K562 (cell line): Measurements from ENCODE around the gene SH3BP2. TPM values are rescaled to one million over a fixed set of nuclear protein-coding genes. Genes with fewer than 3 reads are reported as not detected.

Experiments
- ATAC-seq: fragments of 200-7000 bp; cut with Tn5 transposase; 3 replicates; pipeline ENCODE4 v1.9.1; 2020; ENCODE audit warnings: moderate library complexity
- BruUV-seq: library from RNA; stranded (reverse); fragments of 400-500 nt; replicated peaks from 2 replicates; lab custom pipeline; 2021; lab: Mats Ljungman, UMichigan
- CTCF ChIA-PET: fragments of 300-600 bp; formaldehyde crosslinking; extraction: SDS; loops from one replicate; lab custom pipeline; 2021; ENCODE audit warnings: low intra/inter-chr PET ratio; lab: Yijun Ruan, JAX
- POLR2A ChIA-PET: fragments of 300-600, 350-650 bp; sonication (Branson Sonifier 250); formaldehyde crosslinking; extraction: SDS; loops from one replicate; lab custom pipeline; 2021; ENCODE audit warnings: antibody characterized with exemption, inconsistent platforms; lab: Yijun Ruan, JAX
- DNase-seq, 4 experiments: peaks; one replicate each; pipeline versions ENCODE4 v3.0.0 to v3.0.0-alpha.2; 2011 to 2018; ENCODE audit warnings: low spot score in 3 of 4, mixed read lengths in 3 of 4; ENCODE audit errors: extremely low read depth in 1 of 4
- FAIRE-seq: peaks from 2 replicates; lab custom pipeline; 2011; peaks lifted over from hg19 to GRCh38; lab: Jason Lieb, UNC
- H2AFZ ChIP-seq: 2 replicates; pipeline ENCODE4 v1.6.0; 2011; ENCODE audit warnings: low read depth, low read length, control low read depth, inconsistent platforms
- H3K27ac ChIP-seq: fragments of 200-600 bp; 3 replicates; pipeline ENCODE4 v1.8.0; 2011; ENCODE audit warnings: low read depth, mild to moderate bottlenecking, control low read depth, inconsistent platforms, low read length, moderate library complexity, mixed read lengths; ENCODE audit errors: extremely low read depth
- H3K27me3 ChIP-seq, 2 experiments: fragments of 300-600 bp in 1 of 2; 2 replicates in 1 of 2; 3 replicates in 1 of 2; pipeline versions ENCODE4 v1.6.0 to v1.8.0; 2011; ENCODE audit warnings: inconsistent platforms in 2 of 2, low read length in 2 of 2, mild to moderate bottlenecking in 1 of 2, mixed read lengths in 1 of 2, moderate library complexity in 1 of 2; ENCODE audit not compliant: control insufficient read depth in 2 of 2, insufficient read depth in 2 of 2
- H3K36me3 ChIP-seq: fragments of 300-600 bp; 3 replicates; pipeline ENCODE4 v1.8.0; 2011; ENCODE audit warnings: mild to moderate bottlenecking, low read length, inconsistent platforms; ENCODE audit not compliant: control insufficient read depth, insufficient read depth
- H3K4me1 ChIP-seq, 2 experiments: fragments of 200-600 bp in 1 of 2; replicated peaks in 1 of 2; 2 replicates in 1 of 2; 3 replicates in 1 of 2; pipeline versions ENCODE4 v1.5.1 to v1.8.0; 2011; ENCODE audit warnings: inconsistent platforms in 2 of 2, low read length in 2 of 2, mild to moderate bottlenecking in 1 of 2, mixed read lengths in 1 of 2, moderate library complexity in 1 of 2; ENCODE audit not compliant: control insufficient read depth in 2 of 2, insufficient read depth in 2 of 2
- H3K4me2 ChIP-seq: 2 replicates; pipeline ENCODE4 v1.6.1; 2011; ENCODE audit warnings: low read length, control low read depth, inconsistent platforms, mixed read lengths; ENCODE audit not compliant: insufficient read depth
- H3K4me3 ChIP-seq: fragments of 200-600 bp; sonication (generic), shearing (Covaris generic); 2 replicates; pipeline ENCODE4 v1.5.1; 2016; ENCODE audit warnings: control low read depth, inconsistent platforms
- H3K79me2 ChIP-seq: fragments of 200-600 bp; 3 replicates; pipeline ENCODE4 v1.8.0; 2011; ENCODE audit warnings: low read length, inconsistent platforms; ENCODE audit not compliant: control insufficient read depth, insufficient read depth
- H3K9ac ChIP-seq, 2 experiments: 2 replicates each; pipeline versions ENCODE4 v1.6.0 to v1.6.1; 2011; ENCODE audit warnings: low read depth in 2 of 2, low read length in 2 of 2, control low read depth in 1 of 2, inconsistent platforms in 1 of 2, mild to moderate bottlenecking in 1 of 2, mixed read lengths in 1 of 2; ENCODE audit not compliant: insufficient read depth in 1 of 2
- H3K9me1 ChIP-seq: one replicate; pipeline ENCODE4 v1.6.0; 2011; ENCODE audit warnings: inconsistent platforms, mild to moderate bottlenecking, low read length, moderate library complexity; ENCODE audit not compliant: control insufficient read depth, insufficient read depth
- H3K9me3 ChIP-seq: replicated peaks from 2 replicates; pipeline ENCODE4 v1.5.1; 2011; ENCODE audit warnings: low read depth, low read length, inconsistent platforms; ENCODE audit not compliant: control insufficient read depth, insufficient read depth
- H4K20me1 ChIP-seq: replicated peaks from 2 replicates; pipeline ENCODE4 v1.6.1; 2011; ENCODE audit warnings: low read length, inconsistent platforms, mixed read lengths; ENCODE audit not compliant: control insufficient read depth, insufficient read depth
- CCAR2 ChIP-seq: fragments of 200-400 bp; formaldehyde crosslinking; IDR thresholded peaks from 2 replicates; pipeline ENCODE4 v1.6.1; 2017; ENCODE audit warnings: mild to moderate bottlenecking, low read depth, low read length
- POLR2G ChIP-seq: fragments of 200-400 bp; formaldehyde crosslinking; IDR thresholded peaks from 2 replicates; pipeline ENCODE4 v1.6.1; 2017; ENCODE audit warnings: low read depth, mild to moderate bottlenecking, antibody characterized with exemption, low read length, moderate library complexity
- RBBP5 ChIP-seq: fragments of 200-600 bp; sonication (generic); IDR thresholded peaks from 2 replicates; pipeline ENCODE4 v1.6.1; 2012; ENCODE audit warnings: borderline replicate concordance, mild to moderate bottlenecking, low read length, control low read depth, inconsistent platforms; ENCODE audit not compliant: insufficient read depth, poor library complexity, severe bottlenecking
- RCOR1 ChIP-seq, 2 experiments: IDR thresholded peaks; 2 replicates each; pipeline ENCODE4 v1.6.1; 2012; ENCODE audit warnings: low read depth in 2 of 2, low read length in 2 of 2, borderline replicate concordance in 1 of 2, improper control_type of control experiment in 1 of 2
- ZZZ3 ChIP-seq: fragments of 450-650 bp; IDR thresholded peaks from 2 replicates; pipeline ENCODE4 v1.6.1; 2016; ENCODE audit warnings: antibody characterized with exemption, mild to moderate bottlenecking, moderate library complexity
- WGBS: fragments of 100-300 bp; shearing (Covaris generic); methylation state at CpG from one replicate; pipeline ENCODE4 v1.1.6; 2016; ENCODE audit warnings: low coverage, mixed read lengths; ENCODE audit not compliant: insufficient coverage; ENCODE audit errors: missing lambda C conversion rate; 5-methylcytosine and 5-hydroxymethylcytosine counted together
- in situ Hi-C: fragments of 300-500 bp; cut with MboI; formaldehyde crosslinking; loops from 4 replicates; pipeline ENCODE4 v1.15.0; 2018; ENCODE audit warnings: inconsistent platforms, mixed read lengths
- intact Hi-C: fragments of 100-400 bp; cut with micrococcal nuclease; formaldehyde crosslinking; loops from 2 replicates; pipeline ENCODE4 v1.14.2; 2022
- polyA plus RNA-seq, 8 experiments: library from polyadenylated mRNA; depleted of rRNA in 4 of 8; stranded (reverse) in 5 of 8; unstranded in 3 of 8; fragments of >200 nt; fragmentation: Nextera tagmentation in 2 of 8; fragmentation: Illumina TruSeq in 1 of 8; extraction: Ambion mirVana in 2 of 8; extraction: Trizol in 1 of 8; gene quantifications; 2 replicates each; pipeline versions ENCODE4 v1.2.1 to v1.2.3, GENCODE V29; 2011 to 2014; ENCODE audit warnings: inconsistent platforms in 1 of 8, missing spikeins in 1 of 8
- total RNA-seq, 7 experiments: library from RNA; depleted of rRNA in 6 of 7; stranded (reverse); fragments of >200 nt in 6 of 7; fragmentation: Illumina TruSeq in 2 of 7; extraction: Trizol in 2 of 7; gene quantifications; 2 replicates each; pipeline versions ENCODE4 v1.2.1 to v1.2.3, GENCODE V29; 2011 to 2021; ENCODE audit warnings: low replicate concordance in 1 of 7

Gene SH3BP2
- total and polyA plus RNA-seq, 9 of the 15 experiments (the other 6 are each of a cell fraction or from before 2014, with no cell fraction given): 0.34 to 16.0 (median 5.1) TPM

DNA sequence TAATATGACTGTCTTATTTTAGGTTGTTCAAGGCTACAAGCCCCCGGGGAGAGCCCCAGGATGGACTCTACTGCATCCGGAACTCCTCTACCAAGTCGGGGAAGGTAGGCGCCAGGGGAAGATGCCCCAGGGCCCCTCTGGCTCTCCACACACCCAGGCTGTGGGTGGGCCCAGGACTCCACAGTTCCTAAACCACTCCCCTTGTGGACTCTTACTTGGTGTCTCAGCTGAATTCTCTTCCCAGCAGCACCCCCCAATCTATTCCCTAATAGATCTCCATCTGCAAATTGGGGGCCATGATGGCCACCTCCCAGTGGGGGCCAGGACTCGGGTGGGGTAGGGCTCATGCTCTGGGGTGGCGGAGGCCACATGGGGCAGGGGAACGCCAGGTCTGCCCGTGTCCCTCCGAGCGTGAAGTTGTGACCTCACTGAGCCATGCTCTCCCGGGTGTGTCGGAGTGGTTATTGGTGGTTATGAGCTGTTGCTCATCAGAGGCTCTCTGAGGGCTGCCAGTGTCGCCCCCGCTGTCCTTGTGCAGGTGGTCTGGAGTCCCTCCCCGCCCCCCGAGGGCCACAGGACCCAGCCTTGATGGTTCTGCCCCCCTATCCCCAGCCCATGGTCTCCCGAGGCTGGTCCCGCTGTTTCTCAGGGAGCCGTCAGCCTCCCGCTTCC, 39.6 kb downstream of the SH3BP2 start:
- POLR2A ChIA-PET: no interaction called here
- Histone ChIP-seq H3K27me3 (no peaks in the 10 kb centered on the region), H3K4me3 (no peak overlapping the region), H3K9me3 (no peaks in the 10 kb centered on the region), H3K27ac (no peak overlapping the region), H3K4me2 (no peak overlapping the region), H2AFZ (no peak overlapping the region), H3K4me1 (peaks cover 3 to 71% of the 10 kb centered on the region in 2 experiments; a peak in 3 of 5 replicates), H3K9ac (peak overlapping the region in 1 of 2 experiments; percentile 43; a peak in 2 of 4 replicates), H3K9me1 (no peaks in the 10 kb centered on the region), H3K79me2 (no peaks in the 10 kb centered on the region), H3K36me3 (no peaks in the 10 kb centered on the region), H4K20me1 (no peaks in the 10 kb centered on the region)
- CTCF ChIA-PET: no interaction called here
- BruUV-seq: no TSS peak
- ATAC-seq (no peak), FAIRE-seq (no peak), DNase-seq (no peak)
- 78% methylated on average over 15 of the region's 20 CpGs for WGBS
- in situ Hi-C loops (no loop called here), intact Hi-C loops (no loop called here)
- TF ChIP-seq POLR2G: 0 out of 2 replicates have a peak, but pooled peaks have one; percentile 11
- TF ChIP-seq CCAR2: no peak

GRCh38 chr4:2832981-2833670, 40.2 kb downstream of the SH3BP2 start:
- in situ Hi-C loops: no loop called here
- no peak for TF ChIP-seq RBBP5
- no peak for TF ChIP-seq RCOR1 (IDR thresholded peaks at IDR 0.05; ENCODE audit: borderline replicate concordance in 1 of 2, low read depth in 2 of 2, low read length in 2 of 2)
- no peak for TF ChIP-seq ZZZ3
- TF ChIP-seq, all 486 proteins: peak for 0
- BruUV-seq: no TSS peak
- no peak overlapping the region for H3K4me2 ChIP-seq
- H2AFZ ChIP-seq: no peak overlapping the region
- H3K4me1 ChIP-seq: peaks cover 6 to 71% of the 10 kb centered on the region in 2 experiments; a peak in 3 of 5 replicates
- H3K9me3 ChIP-seq: no peaks in the 10 kb centered on the region
- WGBS: 82% methylated on average over 15 of the region's 19 CpGs
- H3K79me2 ChIP-seq: no peaks in the 10 kb centered on the region
- peak overlapping the region in 1 of 2 experiments; percentile 35; a peak in 1 of 4 replicates for H3K9ac ChIP-seq
- DNase-seq: no peak
- POLR2A ChIA-PET: interaction anchor here (0.8 kb wide), 1 partner anchor 27 kb away, joined by 4 read pairs; no protein-coding TSS in a partner anchor
- H3K27ac ChIP-seq: no peak overlapping the region
- intact Hi-C loops: no loop called here
- H3K4me3 ChIP-seq: no peak overlapping the region
- CTCF ChIA-PET: no interaction called here
- H3K27me3 ChIP-seq: no peaks in the 10 kb centered on the region
- no peaks in the 10 kb centered on the region for H3K36me3 ChIP-seq
- ATAC-seq: no peak
- H3K9me1 ChIP-seq: no peaks in the 10 kb centered on the region
- no peak for FAIRE-seq
- H4K20me1 ChIP-seq: no peaks in the 10 kb centered on the region
